Activated CD8-positive, alpha-beta memory T cell treated with anti-CD3 and anti-CD28 coated beads, Interleukin-2, amount 10 ng/mL, durations not matched to agents 7 days and 5 days (primary cell): ENCODE measurements around the gene SAMD11. TPM values are rescaled to one million over a fixed set of nuclear protein-coding genes. Genes with fewer than 3 reads are reported as not detected.
"Not testable (repeated sequence)": the region's sequence is repeated elsewhere in the genome, so short reads cannot be mapped to it uniquely, and the experiment has no call there.

Source experiments
- ATAC-seq: fragments of 150-1000 bp; cut with Tn5 transposase; one replicate; pipeline ENCODE4 v1.10.0; 2021; ENCODE audit warnings: moderate library complexity
- CTCF ChIA-PET: fragments of 350-600 bp; sonication (Branson Sonifier 250); formaldehyde crosslinking; loops from one replicate; lab custom pipeline; 2021; ENCODE audit warnings: antibody characterized with exemption; lab: Charles Lee
- DNase-seq: peaks from one replicate; pipeline ENCODE4 v3.0.0-alpha.2; 2020
- H3K27ac Mint-ChIP-seq: one replicate; pipeline ENCODE4 v1.8.0; 2021; ENCODE audit warnings: mild to moderate bottlenecking, mixed read lengths
- H3K27me3 Mint-ChIP-seq: one replicate; pipeline ENCODE4 v1.8.0; 2021; ENCODE audit warnings: mixed read lengths
- H3K36me3 Mint-ChIP-seq: one replicate; pipeline ENCODE4 v1.8.0; 2021; ENCODE audit warnings: mild to moderate bottlenecking, mixed read lengths
- H3K4me1 Mint-ChIP-seq: one replicate; pipeline ENCODE4 v1.8.0; 2021; ENCODE audit warnings: mixed read lengths
- H3K4me3 Mint-ChIP-seq: one replicate; pipeline ENCODE4 v1.8.0; 2021; ENCODE audit warnings: mild to moderate bottlenecking, moderate library complexity, mixed read lengths
- H3K9me3 Mint-ChIP-seq: one replicate; pipeline ENCODE4 v1.8.0; 2022; ENCODE audit warnings: low read depth, mixed read lengths
- total RNA-seq, 2 experiments: library from RNA; stranded (reverse); gene quantifications; one replicate each; pipeline ENCODE4 v1.2.3, GENCODE V29; 2021

SAMD11 gene, protein sequence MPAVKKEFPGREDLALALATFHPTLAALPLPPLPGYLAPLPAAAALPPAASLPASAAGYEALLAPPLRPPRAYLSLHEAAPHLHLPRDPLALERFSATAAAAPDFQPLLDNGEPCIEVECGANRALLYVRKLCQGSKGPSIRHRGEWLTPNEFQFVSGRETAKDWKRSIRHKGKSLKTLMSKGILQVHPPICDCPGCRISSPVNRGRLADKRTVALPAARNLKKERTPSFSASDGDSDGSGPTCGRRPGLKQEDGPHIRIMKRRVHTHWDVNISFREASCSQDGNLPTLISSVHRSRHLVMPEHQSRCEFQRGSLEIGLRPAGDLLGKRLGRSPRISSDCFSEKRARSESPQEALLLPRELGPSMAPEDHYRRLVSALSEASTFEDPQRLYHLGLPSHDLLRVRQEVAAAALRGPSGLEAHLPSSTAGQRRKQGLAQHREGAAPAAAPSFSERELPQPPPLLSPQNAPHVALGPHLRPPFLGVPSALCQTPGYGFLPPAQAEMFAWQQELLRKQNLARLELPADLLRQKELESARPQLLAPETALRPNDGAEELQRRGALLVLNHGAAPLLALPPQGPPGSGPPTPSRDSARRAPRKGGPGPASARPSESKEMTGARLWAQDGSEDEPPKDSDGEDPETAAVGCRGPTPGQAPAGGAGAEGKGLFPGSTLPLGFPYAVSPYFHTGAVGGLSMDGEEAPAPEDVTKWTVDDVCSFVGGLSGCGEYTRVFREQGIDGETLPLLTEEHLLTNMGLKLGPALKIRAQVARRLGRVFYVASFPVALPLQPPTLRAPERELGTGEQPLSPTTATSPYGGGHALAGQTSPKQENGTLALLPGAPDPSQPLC
- under 1 TPM in 1 of 2 experiments, not detected in 1; 0.61 TPM for total RNA-seq

DNA sequence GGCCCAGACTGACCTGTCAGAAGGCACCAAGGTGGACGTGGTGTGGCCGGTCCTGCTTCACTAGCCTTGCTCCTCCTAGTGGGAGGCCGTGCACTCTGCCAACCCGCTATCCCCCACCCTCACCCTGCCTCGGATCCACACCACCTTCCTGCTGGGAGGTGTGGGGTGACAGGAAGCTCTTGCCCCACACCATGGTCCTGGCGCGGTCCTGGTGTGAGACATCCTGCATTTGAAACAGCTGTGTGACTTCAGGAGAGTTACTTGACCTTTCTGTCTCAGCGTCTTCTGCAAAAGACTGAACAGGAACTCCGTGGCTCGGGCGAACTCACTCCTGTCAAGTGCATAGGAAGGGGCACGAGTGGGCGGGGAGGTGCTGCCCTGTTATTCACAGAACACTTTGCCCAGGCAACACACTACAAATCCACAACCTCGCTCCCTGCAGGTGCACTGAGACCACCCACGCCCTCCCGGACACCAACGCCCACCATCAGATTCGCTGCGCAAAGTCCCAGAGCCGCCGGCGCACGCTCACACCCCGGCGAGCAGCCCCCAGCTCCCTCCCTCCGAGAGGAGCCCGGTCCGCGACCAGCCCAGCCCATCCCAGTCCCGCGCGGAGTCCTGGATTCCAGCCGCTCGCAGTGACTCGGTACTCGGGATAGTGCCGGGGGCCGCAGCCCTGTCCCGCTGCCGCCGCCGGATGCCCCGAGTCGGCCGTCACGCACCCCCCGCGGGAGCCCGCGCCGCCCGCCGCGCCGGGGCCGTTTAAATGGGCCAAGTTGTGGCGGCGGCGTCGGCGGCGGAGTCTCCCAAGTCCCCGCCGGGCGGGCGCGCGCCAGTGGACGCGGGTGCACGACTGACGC is at the start of gene SAMD11:
Gene SAMD11 (plus strand): TSS at position 793 of the 860 bp plus-strand sequence. CDS start 509 bp downstream, outside the sequence.
- Mint-ChIP-seq H3K36me3 (no peaks in the 10 kb centered on the region), H3K27me3 (peaks cover 67% of the 10 kb centered on the region), H3K4me1 (peaks cover 13% of the 10 kb centered on the region), H3K4me3 (peak within 1 kb of the TSS; percentile 46), H3K27ac (peak within 1 kb of the TSS; percentile 17), H3K9me3 (no peaks in the 10 kb centered on the region)
- ATAC-seq (peak; percentile 35), DNase-seq (no peak)
- CTCF ChIA-PET = interaction anchor here (0.7 kb wide), 1 partner anchor 21 kb away, joined by 3 read pairs; no protein-coding TSS in a partner anchor

DNA sequence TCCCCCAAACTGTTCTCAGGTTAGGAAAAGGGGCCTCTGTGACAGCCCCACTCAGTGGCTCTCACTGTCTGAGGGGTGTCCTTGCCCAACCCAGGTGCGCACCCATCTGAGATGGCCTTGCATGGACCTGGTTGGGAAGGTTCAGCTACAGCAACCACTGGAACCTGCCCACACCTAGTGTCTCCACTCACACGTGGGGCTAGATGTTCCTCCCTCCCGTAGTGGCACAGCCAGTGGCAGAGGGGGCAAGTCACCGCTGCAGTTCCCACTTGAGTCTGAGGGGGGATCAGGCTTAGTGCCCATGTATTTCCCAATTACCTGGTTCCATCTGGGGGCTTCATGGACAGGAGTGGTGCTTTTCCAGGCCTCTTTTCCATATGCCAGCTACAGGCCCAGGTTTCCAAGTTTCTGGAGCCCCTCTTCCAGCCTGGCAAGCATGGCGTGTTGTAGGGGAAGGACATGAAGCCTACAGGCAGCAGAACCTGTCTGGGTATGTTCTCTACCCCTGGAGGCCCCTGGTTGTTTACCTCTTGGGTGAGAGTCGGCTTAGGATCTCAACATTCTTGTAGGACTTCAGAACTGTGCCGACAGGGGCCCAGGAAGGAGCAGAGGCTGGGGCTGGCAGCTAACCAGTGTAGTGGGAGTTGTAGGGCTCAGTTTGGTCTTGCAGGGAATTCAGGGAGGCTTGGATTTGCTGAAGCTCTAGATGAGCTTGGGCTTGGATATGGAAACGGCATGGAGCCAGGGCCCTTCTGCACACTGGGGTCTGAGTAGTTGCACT is 47.1 kb upstream of the SAMD11 start:
- H3K4me1 Mint-ChIP-seq, DNase-seq, ATAC-seq, H3K36me3 Mint-ChIP-seq, H3K27ac Mint-ChIP-seq, CTCF ChIA-PET, H3K4me3 Mint-ChIP-seq, H3K9me3 Mint-ChIP-seq: not testable (repeated sequence)
- H3K27me3 Mint-ChIP-seq = peaks cover 14% of the 10 kb centered on the region

- H3K9me3 Mint-ChIP-seq, CTCF ChIA-PET, H3K4me3 Mint-ChIP-seq, H3K36me3 Mint-ChIP-seq, DNase-seq, H3K4me1 Mint-ChIP-seq, ATAC-seq, H3K27ac Mint-ChIP-seq: not testable (repeated sequence)
- H3K27me3 Mint-ChIP-seq = peaks cover 20% of the 10 kb centered on the region
These were observed 46.3 kb upstream of the SAMD11 start for GRCh38 chr1:877209-877986.

- ATAC-seq, H3K4me3 Mint-ChIP-seq, H3K4me1 Mint-ChIP-seq, H3K9me3 Mint-ChIP-seq, H3K36me3 Mint-ChIP-seq, DNase-seq, H3K27ac Mint-ChIP-seq: not testable (repeated sequence)
- CTCF ChIA-PET = interaction anchor here (1.1 kb wide), 1 partner anchor 24 kb away, joined by 3 read pairs; no protein-coding TSS in a partner anchor
- peaks cover 50% of the 10 kb centered on the region for H3K27me3 Mint-ChIP-seq
These were observed 43.2 kb upstream of the SAMD11 start for GRCh38 chr1:880511-880910.

DNA sequence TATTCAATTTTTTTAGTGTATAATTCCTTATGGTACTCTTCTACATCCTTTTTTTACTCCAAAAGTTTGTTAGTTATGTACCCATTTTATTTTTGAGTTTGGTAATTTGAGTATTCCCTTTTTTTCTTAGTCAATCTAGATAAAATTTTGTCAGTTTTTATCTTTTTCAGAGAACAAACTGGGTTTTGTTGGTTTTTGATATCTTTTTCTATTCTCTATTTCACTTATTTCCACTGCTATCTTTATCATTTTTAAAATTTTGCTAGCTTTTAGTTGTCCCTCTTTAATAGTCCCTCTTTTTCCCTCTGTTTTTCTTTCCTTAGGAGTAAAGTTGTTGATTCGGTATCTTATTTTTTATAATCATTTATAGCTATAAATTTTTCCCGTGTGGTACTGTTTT is 42.8 kb upstream of the SAMD11 start:
- not testable (repeated sequence) for H3K27ac Mint-ChIP-seq, H3K4me3 Mint-ChIP-seq, H3K9me3 Mint-ChIP-seq

GRCh38 chr1:886311-886710 is 37.4 kb upstream of the SAMD11 start:
- no peak overlapping the region for H3K27ac Mint-ChIP-seq
- no peak for ATAC-seq
- H3K4me3 Mint-ChIP-seq = no peak overlapping the region
- CTCF ChIA-PET = interaction anchor here (1.1 kb wide), 1 partner anchor 17 kb away, joined by 4 read pairs; no protein-coding TSS in a partner anchor
- peaks cover 25% of the 10 kb centered on the region for H3K4me1 Mint-ChIP-seq
- H3K9me3 Mint-ChIP-seq = no peaks in the 10 kb centered on the region
- no peak for DNase-seq
- H3K27me3 Mint-ChIP-seq = peaks cover 70% of the 10 kb centered on the region
- H3K36me3 Mint-ChIP-seq = no peaks in the 10 kb centered on the region

More for the DNA sequence above, 42.8 kb upstream of the SAMD11 start:
- CTCF ChIA-PET = interaction anchor here (1.1 kb wide), 1 partner anchor 24 kb away, joined by 3 read pairs; no protein-coding TSS in a partner anchor
- not testable (repeated sequence) for DNase-seq, ATAC-seq, H3K36me3 Mint-ChIP-seq, H3K4me1 Mint-ChIP-seq
- peaks cover 54% of the 10 kb centered on the region for H3K27me3 Mint-ChIP-seq

GRCh38 chr1:886760-887159 is 37.0 kb upstream of the SAMD11 start:
- Mint-ChIP-seq H3K4me1 (peaks cover 25% of the 10 kb centered on the region), H3K9me3 (no peaks in the 10 kb centered on the region), H3K27ac (no peak overlapping the region), H3K27me3 (peaks cover 68% of the 10 kb centered on the region), H3K36me3 (no peaks in the 10 kb centered on the region), H3K4me3 (no peak overlapping the region)
- no peak for ATAC-seq
- no peak for DNase-seq
- CTCF ChIA-PET = interaction anchor here (1.1 kb wide), 1 partner anchor 17 kb away, joined by 4 read pairs; no protein-coding TSS in a partner anchor

DNA sequence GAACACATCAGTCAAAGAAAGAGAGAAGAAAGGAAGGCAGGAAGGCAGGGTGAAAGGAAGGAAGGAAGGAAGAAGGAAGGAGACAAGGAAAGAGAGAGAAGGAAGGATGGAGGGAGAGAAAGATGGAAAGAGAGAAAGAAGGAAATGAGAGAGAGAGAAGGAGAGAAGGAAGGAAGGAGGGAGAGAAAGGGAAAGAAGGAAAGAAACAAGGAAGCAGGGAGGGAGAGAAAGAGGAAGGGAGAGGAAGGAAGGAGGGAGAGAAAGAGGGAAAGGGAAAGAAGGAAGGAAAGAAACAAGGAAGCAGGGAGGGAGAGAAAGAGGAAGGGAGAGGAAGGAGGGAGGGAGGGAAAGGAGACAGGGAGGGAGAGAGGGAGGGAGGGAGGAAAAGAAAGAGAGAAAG is 35.4 kb upstream of the SAMD11 start:
- Mint-ChIP-seq H3K9me3 (no peaks in the 10 kb centered on the region), H3K4me1 (peaks cover 25% of the 10 kb centered on the region), H3K27me3 (peaks cover 60% of the 10 kb centered on the region), H3K27ac (no peak overlapping the region), H3K4me3 (no peak overlapping the region), H3K36me3 (no peaks in the 10 kb centered on the region)
- DNase-seq (no peak), ATAC-seq (no peak)
- CTCF ChIA-PET = no interaction called here

GRCh38 chr1:889774-890173 is 33.9 kb upstream of the SAMD11 start:
- not testable (repeated sequence) for H3K4me3 Mint-ChIP-seq

GRCh38 chr1:890234-890633 is 33.5 kb upstream of the SAMD11 start:
- CTCF ChIA-PET = interaction anchor here (1.1 to 1.3 kb wide), 3 partner anchors 13 to 16 kb away, joined by 3 to 5 read pairs (median 4); no protein-coding TSS in a partner anchor
- not testable (repeated sequence) for H3K9me3 Mint-ChIP-seq, H3K36me3 Mint-ChIP-seq, DNase-seq
- peak; percentile 64 for ATAC-seq
- H3K4me1 Mint-ChIP-seq = peaks cover 24% of the 10 kb centered on the region
- H3K27ac Mint-ChIP-seq = peak overlapping the region; percentile 76
- peak overlapping the region; percentile 14 for H3K4me3 Mint-ChIP-seq
- H3K27me3 Mint-ChIP-seq = peaks cover 52% of the 10 kb centered on the region

More at GRCh38 chr1:889774-890173, 33.9 kb upstream of the SAMD11 start:
- CTCF ChIA-PET = interaction anchor here (1.1 to 1.3 kb wide), 3 partner anchors 14 to 16 kb away, joined by 3 to 5 read pairs (median 4); no protein-coding TSS in a partner anchor
- not testable (repeated sequence) for H3K36me3 Mint-ChIP-seq, H3K9me3 Mint-ChIP-seq, DNase-seq
- H3K27me3 Mint-ChIP-seq = peaks cover 54% of the 10 kb centered on the region
- peaks cover 24% of the 10 kb centered on the region for H3K4me1 Mint-ChIP-seq
- ATAC-seq = peak; percentile 12
- H3K27ac Mint-ChIP-seq = peak overlapping the region; percentile 76

- no peaks in the 10 kb centered on the region for H3K9me3 Mint-ChIP-seq
- peaks cover 24% of the 10 kb centered on the region for H3K4me1 Mint-ChIP-seq
- peaks cover 52% of the 10 kb centered on the region for H3K27me3 Mint-ChIP-seq
- CTCF ChIA-PET = interaction anchor here (1.1 to 1.3 kb wide), 3 partner anchors 13 to 15 kb away, joined by 3 to 5 read pairs (median 4); no protein-coding TSS in a partner anchor
- peak; percentile 89 for ATAC-seq
- no peaks in the 10 kb centered on the region for H3K36me3 Mint-ChIP-seq
- peak overlapping the region; percentile 14 for H3K4me3 Mint-ChIP-seq
- peak overlapping the region; percentile 76 for H3K27ac Mint-ChIP-seq
- DNase-seq = peak; percentile 72
These were observed 33.1 kb upstream of the SAMD11 start for GRCh38 chr1:890661-891060.
